KMS-11 (cell line): ENCODE results near the gene TM7SF2.

Source experiments
- H2AFZ ChIP-seq: fragments of 200-600 bp; sonication (generic); 2 replicates; pipeline ENCODE4 v1.6.1; 2016; ENCODE audit warnings: antibody characterized with exemption, mixed run types, low read depth
- H3K27ac ChIP-seq: fragments of 200-600 bp; sonication (generic); 2 replicates; pipeline ENCODE4 v1.6.1; 2016; ENCODE audit warnings: mild to moderate bottlenecking, mixed run types
- H3K27me3 ChIP-seq: fragments of 200-600 bp; sonication (generic); 2 replicates; pipeline ENCODE4 v1.6.1; 2017; ENCODE audit warnings: mild to moderate bottlenecking, low read depth, mixed run types, moderate library complexity; ENCODE audit not compliant: insufficient read depth
- H3K36me3 ChIP-seq: fragments of 200-600 bp; sonication (generic); 2 replicates; pipeline ENCODE4 v1.6.1; 2017; ENCODE audit warnings: mild to moderate bottlenecking, mixed run types; ENCODE audit not compliant: insufficient read depth
- H3K4me1 ChIP-seq: fragments of 200-600 bp; sonication (generic); 2 replicates; pipeline ENCODE4 v1.6.1; 2016; ENCODE audit warnings: mild to moderate bottlenecking, low read depth, mixed run types; ENCODE audit not compliant: poor library complexity, severe bottlenecking
- H3K4me2 ChIP-seq: fragments of 200-600 bp; sonication (generic); 2 replicates; pipeline ENCODE4 v1.7.0; 2016; ENCODE audit warnings: mild to moderate bottlenecking, mixed run types
- H3K4me3 ChIP-seq: fragments of 200-600 bp; sonication (generic); IDR thresholded peaks from 2 replicates; pipeline ENCODE4 v1.6.1; 2017; ENCODE audit warnings: low read depth, low read length, mixed read lengths; ENCODE audit not compliant: insufficient read depth
- H3K79me2 ChIP-seq: fragments of 200-600 bp; sonication (generic); 2 replicates; pipeline ENCODE4 v1.6.1; 2016; ENCODE audit warnings: low read depth, mixed run types; ENCODE audit not compliant: insufficient read depth
- H3K9ac ChIP-seq: fragments of 200-600 bp; sonication (generic); 2 replicates; pipeline ENCODE4 v1.6.1; 2016; ENCODE audit warnings: mild to moderate bottlenecking, mixed run types
- H4K20me1 ChIP-seq: fragments of 200-600 bp; sonication (generic); 2 replicates; pipeline ENCODE4 v1.6.1; 2016; ENCODE audit warnings: mild to moderate bottlenecking, mixed run types; ENCODE audit not compliant: insufficient read depth
- TF ChIP-seq, protein P1 (sequence below): fragments of 200-600 bp; sonication (generic); conservative IDR thresholded peaks from 2 replicates; pipeline ENCODE4 v1.6.1; 2017; ENCODE audit warnings: low read depth, mild to moderate bottlenecking, antibody characterized with exemption, low read length, moderate library complexity, mixed read lengths

Gene TM7SF2

DNA sequence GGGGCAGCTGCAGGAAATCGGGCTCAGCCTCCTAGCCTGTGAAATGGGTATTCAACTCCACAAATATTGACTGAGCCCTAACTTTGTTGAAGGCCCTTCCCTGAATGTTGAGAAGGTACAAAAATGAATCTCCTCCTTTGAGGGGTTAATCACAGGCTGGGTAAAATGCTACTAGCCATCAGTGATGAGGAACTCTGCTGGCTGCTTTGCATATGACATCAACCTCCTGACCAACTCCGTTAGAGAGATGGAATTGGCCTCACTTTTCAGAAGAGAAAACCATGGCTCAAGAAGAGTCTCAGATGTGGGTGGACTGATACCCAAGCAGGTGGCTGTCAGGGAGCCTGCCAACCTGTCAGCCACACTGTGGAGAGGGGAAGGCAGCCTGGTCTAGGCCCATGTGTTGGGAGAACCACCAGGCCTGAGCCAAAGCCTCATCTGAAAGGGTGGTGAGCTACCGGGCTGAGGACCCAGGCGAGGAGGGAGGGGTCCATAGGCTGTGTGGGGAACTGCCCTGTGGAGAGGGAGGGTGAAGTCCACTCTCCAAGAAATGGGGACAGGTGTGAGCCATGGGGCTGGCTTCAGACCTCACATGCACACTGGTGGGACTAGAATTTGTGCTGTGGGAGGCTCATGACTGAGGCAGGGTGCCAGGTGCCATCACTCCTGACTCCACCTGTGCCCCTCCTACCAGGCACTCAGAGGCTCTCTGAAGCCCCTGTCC, 39.6 kb upstream of the TM7SF2 start:
- H3K27ac ChIP-seq: peak overlapping the region; percentile 18

DNA sequence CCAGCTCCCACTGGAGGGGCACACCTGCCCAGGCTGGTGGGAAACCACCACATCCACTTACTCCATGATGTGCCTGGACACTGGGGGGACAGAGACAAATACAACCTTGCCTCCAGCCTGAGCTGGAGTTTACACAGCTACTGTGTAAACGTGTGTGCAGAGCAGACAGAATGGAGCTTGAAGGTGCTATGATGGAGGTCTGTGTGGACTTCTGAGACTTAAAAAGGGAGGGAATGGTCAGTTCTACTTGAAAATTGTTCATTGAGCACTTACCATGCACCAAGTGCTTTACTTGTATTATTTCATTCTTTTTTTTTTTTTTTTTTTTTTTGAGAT, 39.1 kb upstream of the TM7SF2 start:
- Histone ChIP-seq H4K20me1 (no peaks in the 10 kb centered on the region), H2AFZ (no peak overlapping the region), H3K4me1 (peaks cover 25% of the 10 kb centered on the region), H3K27me3 (no peaks in the 10 kb centered on the region), H3K27ac (peak overlapping the region; percentile 18; the same call in 1 of the 2 replicates), H3K9ac (no peak overlapping the region), H3K4me2 (no peak overlapping the region; the same call in 1 of the 2 replicates), H3K4me3 (no peak overlapping the region), H3K79me2 (peaks cover 15% of the 10 kb centered on the region; the same call in 1 of the 2 replicates), H3K36me3 (no peaks in the 10 kb centered on the region)
- TF ChIP-seq, protein P1, sequence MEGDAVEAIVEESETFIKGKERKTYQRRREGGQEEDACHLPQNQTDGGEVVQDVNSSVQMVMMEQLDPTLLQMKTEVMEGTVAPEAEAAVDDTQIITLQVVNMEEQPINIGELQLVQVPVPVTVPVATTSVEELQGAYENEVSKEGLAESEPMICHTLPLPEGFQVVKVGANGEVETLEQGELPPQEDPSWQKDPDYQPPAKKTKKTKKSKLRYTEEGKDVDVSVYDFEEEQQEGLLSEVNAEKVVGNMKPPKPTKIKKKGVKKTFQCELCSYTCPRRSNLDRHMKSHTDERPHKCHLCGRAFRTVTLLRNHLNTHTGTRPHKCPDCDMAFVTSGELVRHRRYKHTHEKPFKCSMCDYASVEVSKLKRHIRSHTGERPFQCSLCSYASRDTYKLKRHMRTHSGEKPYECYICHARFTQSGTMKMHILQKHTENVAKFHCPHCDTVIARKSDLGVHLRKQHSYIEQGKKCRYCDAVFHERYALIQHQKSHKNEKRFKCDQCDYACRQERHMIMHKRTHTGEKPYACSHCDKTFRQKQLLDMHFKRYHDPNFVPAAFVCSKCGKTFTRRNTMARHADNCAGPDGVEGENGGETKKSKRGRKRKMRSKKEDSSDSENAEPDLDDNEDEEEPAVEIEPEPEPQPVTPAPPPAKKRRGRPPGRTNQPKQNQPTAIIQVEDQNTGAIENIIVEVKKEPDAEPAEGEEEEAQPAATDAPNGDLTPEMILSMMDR: no peak

More for the DNA sequence above, 39.6 kb upstream of the TM7SF2 start:
- no peak overlapping the region for H2AFZ ChIP-seq
- H3K79me2 ChIP-seq: peaks cover 10% of the 10 kb centered on the region; the same call in 1 of the 2 replicates
- H4K20me1 ChIP-seq: no peaks in the 10 kb centered on the region
- no peaks in the 10 kb centered on the region for H3K27me3 ChIP-seq
- no peak overlapping the region for H3K9ac ChIP-seq
- H3K4me3 ChIP-seq: no peak overlapping the region
- H3K4me2 ChIP-seq: peak overlapping the region; percentile 29; the same call in 1 of the 2 replicates
- no peaks in the 10 kb centered on the region for H3K36me3 ChIP-seq
- TF ChIP-seq, protein P1: no peak
- H3K4me1 ChIP-seq: peaks cover 20% of the 10 kb centered on the region

DNA sequence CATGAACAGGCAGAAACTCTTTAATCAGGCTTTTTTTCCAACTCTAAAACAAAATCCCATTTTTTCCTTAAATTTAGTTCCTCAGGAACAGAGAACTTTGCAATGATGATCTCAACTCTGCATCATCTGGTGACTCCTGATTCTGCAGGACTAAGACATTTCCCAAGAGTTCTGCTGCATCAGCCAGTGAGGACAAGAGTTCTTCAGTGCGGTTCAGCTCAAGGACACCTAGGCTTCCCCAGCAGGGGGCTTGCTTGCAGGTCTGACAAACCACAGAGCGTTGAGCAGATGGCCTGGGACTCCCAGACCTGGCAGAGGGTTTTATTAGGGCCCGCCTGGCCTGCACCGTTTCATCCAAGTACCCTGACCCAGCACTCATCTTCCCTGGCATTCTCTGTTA, 34.2 kb upstream of the TM7SF2 start:
- Histone ChIP-seq H3K4me3 (no peak overlapping the region), H2AFZ (no peak overlapping the region), H3K79me2 (peaks cover 63% of the 10 kb centered on the region), H3K27me3 (no peaks in the 10 kb centered on the region), H4K20me1 (no peaks in the 10 kb centered on the region), H3K9ac (no peak overlapping the region), H3K4me2 (peak overlapping the region; percentile 47; the same call in 1 of the 2 replicates), H3K27ac (peak overlapping the region; percentile 60; the same call in 1 of the 2 replicates), H3K4me1 (peaks cover 60% of the 10 kb centered on the region), H3K36me3 (0 out of 2 replicates have a peak, but pooled peaks cover 3% of the 10 kb centered on the region)
- TF ChIP-seq, protein P1: no peak

DNA sequence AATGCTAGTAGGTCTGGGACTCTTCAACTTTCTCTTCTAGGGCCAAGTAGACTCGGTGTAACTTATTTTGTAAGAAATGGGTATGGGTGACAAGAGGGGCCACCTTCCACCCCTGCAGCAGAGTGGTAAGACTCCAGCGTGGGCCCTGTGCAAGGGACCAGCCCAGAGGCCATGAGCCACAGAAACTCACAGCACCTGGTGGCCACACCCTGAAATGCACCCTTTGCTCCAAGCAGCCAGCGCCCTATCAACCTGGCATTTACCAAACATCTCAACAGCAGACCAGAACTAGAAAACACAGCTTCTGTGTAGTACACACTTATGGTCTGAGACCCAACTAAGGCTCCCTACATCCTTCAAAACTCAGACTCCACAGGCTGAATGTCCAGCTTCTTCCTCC, 33.5 kb upstream of the TM7SF2 start:
- H3K4me2 ChIP-seq: peak overlapping the region; percentile 47
- H3K27ac ChIP-seq: peak overlapping the region; percentile 60
- no peaks in the 10 kb centered on the region for H4K20me1 ChIP-seq
- H3K9ac ChIP-seq: no peak overlapping the region; the same call in 1 of the 2 replicates
- no peak overlapping the region for H2AFZ ChIP-seq
- no peaks in the 10 kb centered on the region for H3K27me3 ChIP-seq
- H3K36me3 ChIP-seq: 0 out of 2 replicates have a peak, but pooled peaks cover 3% of the 10 kb centered on the region
- peaks cover 70% of the 10 kb centered on the region for H3K79me2 ChIP-seq
- no peak overlapping the region for H3K4me3 ChIP-seq
- peaks cover 63% of the 10 kb centered on the region for H3K4me1 ChIP-seq
- TF ChIP-seq, protein P1: peak; percentile 68
